OCI-M2 (cell line): ENCODE measurements around the gene EFNB2.

Experiments
- DNase-seq: peaks from one replicate; lab custom pipeline; 2025; ENCODE audit not compliant: unreplicated experiment; lab: John Stamatoyannopoulos, UW

Gene EFNB2

DNA sequence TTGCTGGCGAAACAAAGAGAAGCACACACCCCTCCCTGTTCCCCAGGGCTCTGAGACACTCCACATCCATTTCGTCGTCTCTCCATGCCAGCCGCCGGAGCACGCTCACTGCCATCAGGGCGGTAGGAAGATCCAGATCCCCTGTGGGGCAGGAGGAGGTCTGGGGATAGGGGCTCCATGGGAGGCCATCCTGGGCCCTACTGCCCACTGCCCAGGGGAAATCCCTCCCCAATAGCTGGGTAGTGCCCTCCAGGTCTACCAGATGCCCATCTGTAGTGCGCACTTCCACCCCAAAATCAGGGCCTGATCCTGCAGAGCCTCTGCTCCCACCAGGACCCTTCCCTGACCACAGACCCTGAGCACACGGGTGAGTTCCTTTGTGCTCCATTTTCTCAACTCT lies 80.3 kb downstream of the EFNB2 start:
- DNase-seq, result no peak

DNA sequence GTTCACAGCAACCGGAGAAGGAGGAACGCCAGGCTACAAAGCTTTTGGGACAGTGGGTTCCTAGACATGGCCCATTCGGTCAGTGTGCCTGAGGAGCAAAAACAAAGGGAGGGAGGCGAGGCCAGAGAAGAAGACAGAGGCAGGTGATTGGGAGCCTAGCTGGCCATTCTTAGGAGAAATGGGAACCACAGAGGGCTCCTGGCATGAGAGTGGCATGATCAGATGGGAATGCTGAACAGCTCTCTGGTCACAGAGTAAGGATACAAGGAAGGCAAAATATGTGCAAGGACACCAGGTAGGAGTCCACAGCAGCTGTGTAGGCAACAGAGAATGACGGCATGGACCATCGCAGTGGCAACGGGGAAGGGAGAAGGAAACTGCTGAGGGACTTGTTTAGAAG lies 82.4 kb downstream of the EFNB2 start:
- no peak for DNase-seq

DNA sequence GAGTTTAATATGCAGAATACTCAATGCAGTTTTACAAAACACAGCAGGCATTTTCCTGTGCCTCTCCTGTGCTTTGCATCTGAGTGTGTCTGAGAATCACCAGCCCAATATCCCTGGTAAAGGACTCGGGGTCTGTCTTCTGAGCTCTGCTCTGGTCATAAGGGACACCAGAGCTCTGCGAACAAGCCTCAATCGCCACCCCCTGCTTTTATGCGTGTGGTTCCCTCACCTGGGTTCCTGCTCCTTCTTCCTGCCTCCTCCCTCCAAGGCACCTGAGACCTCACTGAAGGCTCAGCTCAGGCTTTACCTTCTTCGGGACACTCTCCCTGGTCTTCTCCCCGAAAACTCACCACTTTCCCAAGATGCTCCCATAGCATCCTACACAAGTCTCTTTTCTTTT lies 84.5 kb downstream of the EFNB2 start:
- no peak for DNase-seq

DNA sequence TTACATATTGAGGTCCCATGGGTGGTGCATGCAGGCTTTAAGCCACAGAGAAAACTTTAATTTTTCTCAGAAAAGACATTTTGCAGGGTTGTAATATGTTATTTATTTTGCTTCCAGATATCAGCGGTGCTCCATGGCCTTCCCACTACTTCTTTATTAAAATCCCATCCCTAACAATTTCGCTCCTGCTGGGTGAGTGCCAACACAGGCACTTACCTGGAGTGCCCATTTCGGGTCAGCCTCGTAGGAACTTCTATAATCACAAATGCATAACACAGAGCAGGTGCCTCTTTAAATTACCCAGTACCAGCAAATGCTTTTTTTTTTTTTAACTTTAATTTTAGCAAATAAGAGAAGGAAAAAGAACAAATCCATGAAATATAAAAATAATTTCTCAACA lies 86.4 kb downstream of the EFNB2 start:
- no peak for DNase-seq

DNA sequence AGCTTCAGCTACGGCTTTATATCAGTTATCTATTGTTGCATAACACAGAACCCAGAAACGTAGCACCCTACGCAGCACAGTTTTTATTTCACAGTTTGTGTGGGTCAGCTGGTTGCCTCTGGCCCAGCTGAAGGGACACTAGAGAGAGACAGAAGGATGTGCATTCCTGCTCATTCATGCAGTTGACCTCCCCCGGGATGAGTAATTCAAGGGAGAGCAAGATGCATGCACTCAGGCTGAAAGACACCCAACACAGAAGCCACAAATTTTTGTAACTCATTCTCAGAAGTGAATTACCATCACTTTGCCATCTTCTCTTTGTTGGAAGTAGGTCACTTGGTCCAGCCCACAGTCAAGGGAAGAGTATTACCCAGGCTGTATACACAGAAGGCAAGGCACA lies 89.5 kb downstream of the EFNB2 start:
- no peak for DNase-seq

DNA sequence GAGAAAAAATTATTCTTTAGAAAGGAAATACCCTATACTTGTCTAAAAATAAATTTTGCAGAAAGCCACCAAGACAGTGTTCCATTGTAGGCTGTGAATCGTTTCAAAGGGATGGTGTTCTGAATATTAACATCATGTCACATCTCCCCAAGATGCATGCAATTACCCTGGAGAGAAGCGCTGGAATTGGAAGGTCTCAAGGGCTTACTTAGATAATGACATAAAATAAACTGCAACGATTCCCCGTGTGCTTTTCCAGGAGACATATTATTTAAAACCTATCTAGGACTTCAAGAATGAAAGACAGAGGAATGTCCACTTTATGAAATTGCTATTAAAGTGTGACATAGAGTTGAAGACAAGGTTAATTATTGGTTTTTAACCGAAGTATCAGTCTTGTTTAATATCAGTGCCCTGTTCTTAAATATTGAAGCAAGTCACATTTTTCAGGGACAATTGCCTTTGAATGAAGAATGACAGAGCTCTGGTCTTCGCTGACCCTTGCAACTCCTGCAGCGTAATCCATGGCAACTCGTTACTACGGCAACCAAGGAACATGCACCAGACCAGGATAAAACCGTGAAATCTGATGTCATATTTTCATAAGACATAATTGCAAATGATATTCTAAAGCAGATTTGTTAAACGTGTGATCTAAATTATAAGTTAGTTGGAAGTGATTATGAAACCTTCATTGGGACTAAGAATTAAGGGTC lies 91.7 kb downstream of the EFNB2 start:
- DNase-seq, result no peak

DNA sequence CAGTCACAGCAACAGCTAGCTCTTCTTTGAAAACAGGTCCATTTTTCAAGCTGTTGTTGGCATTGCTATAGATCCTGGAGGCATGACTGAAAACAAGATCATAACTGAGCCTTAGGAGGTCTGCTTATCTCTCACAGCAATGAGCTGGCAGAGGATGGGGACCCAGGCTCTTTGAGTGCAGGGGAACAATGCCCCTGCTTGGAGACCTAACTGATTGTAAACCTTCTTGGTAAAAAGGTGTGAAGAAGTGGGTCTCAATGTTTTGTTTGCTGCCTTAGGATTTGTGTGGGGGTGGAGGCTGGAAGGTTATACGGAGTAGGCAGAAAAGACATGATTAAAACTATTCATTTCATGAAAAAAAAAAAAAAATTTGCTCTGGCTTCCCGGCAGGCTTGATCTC lies 94.6 kb downstream of the EFNB2 start:
- DNase-seq, result no peak
